IMR-90 (cell line): ENCODE measurements around the gene MYH9. TPM values are rescaled to one million over a fixed set of nuclear protein-coding genes. Genes with fewer than 3 reads are reported as not detected.

Experiments used
- ATAC-seq: fragments of 200-7000 bp; cut with Tn5 transposase; 2 replicates; pipeline ENCODE4 v1.9.1; 2020; ENCODE audit warnings: low read depth, mild to moderate bottlenecking, moderate library complexity
- BruUV-seq: library from RNA; stranded (reverse); fragments of 400-500 nt; replicated peaks from 2 replicates; lab custom pipeline; 2021; lab: Mats Ljungman, UMichigan
- CTCF ChIA-PET: fragments of 300-600 bp; formaldehyde crosslinking; extraction: SDS; loops from one replicate; lab custom pipeline; 2021; ENCODE audit warnings: antibody characterized with exemption; lab: Yijun Ruan, JAX
- POLR2A ChIA-PET: fragments of 300-600 bp; sonication (Branson Sonifier 250); formaldehyde crosslinking; loops from one replicate; lab custom pipeline; 2022; ENCODE audit warnings: antibody characterized with exemption; ENCODE audit not compliant: unreplicated experiment; lab: Charles Lee
- DNase-seq: peaks from one replicate; pipeline ENCODE4 v3.0.0; 2013
- H2AFZ ChIP-seq: replicated peaks from 2 replicates; pipeline ENCODE3; 2013; ENCODE audit warnings: low read length, mild to moderate bottlenecking; ENCODE audit not compliant: poor library complexity
- H2AK5ac ChIP-seq: 2 replicates; pipeline ENCODE4 v1.6.1; 2013; ENCODE audit warnings: low read depth, low read length, inconsistent platforms
- H2AK9ac ChIP-seq: replicated peaks from 2 replicates; pipeline ENCODE3; 2013; ENCODE audit warnings: mild to moderate bottlenecking, low read depth, low read length, moderate library complexity; ENCODE audit not compliant: poor library complexity
- H2BK120ac ChIP-seq: 2 replicates; pipeline ENCODE4 v1.6.1; 2013; ENCODE audit warnings: low read depth, low read length, inconsistent platforms
- H2BK15ac ChIP-seq: 3 replicates; pipeline ENCODE4 v1.6.1; 2013; ENCODE audit warnings: low read depth, low read length, inconsistent platforms
- H2BK20ac ChIP-seq: 2 replicates; pipeline ENCODE4 v1.6.1; 2013; ENCODE audit warnings: low read depth, mild to moderate bottlenecking, inconsistent platforms, low read length, moderate library complexity
- H2BK5ac ChIP-seq: 2 replicates; pipeline ENCODE4 v1.6.1; 2013; ENCODE audit warnings: mild to moderate bottlenecking, low read depth, low read length, inconsistent platforms; ENCODE audit not compliant: poor library complexity, severe bottlenecking
- H3K14ac ChIP-seq: replicated peaks from 2 replicates; pipeline ENCODE4 v1.6.1; 2013; ENCODE audit warnings: low read depth, low read length, inconsistent platforms
- H3K18ac ChIP-seq: 2 replicates; pipeline ENCODE4 v1.6.1; 2013; ENCODE audit warnings: low read depth, low read length, control low read depth
- H3K23ac ChIP-seq: 2 replicates; pipeline ENCODE4 v1.6.1; 2013; ENCODE audit warnings: low read depth, low read length, inconsistent platforms
- H3K27ac ChIP-seq: 2 replicates; pipeline ENCODE4 v1.5.1; 2013; ENCODE audit warnings: mild to moderate bottlenecking, control low read depth, low read length; ENCODE audit not compliant: insufficient read depth
- H3K27me3 ChIP-seq: 2 replicates; pipeline ENCODE4 v1.6.1; 2013; ENCODE audit warnings: low read length; ENCODE audit not compliant: control insufficient read depth, insufficient read depth
- H3K36me3 ChIP-seq: 2 replicates; pipeline ENCODE4 v1.6.1; 2013; ENCODE audit warnings: low read length, mixed read lengths; ENCODE audit not compliant: control insufficient read depth, insufficient read depth
- H3K4ac ChIP-seq: 2 replicates; pipeline ENCODE4 v1.6.1; 2013; ENCODE audit warnings: low read depth, low read length, inconsistent platforms
- H3K4me1 ChIP-seq: 2 replicates; pipeline ENCODE4 v1.6.1; 2013; ENCODE audit warnings: low read length, mixed read lengths; ENCODE audit not compliant: control insufficient read depth, insufficient read depth
- H3K4me2 ChIP-seq: 2 replicates; pipeline ENCODE4 v1.6.1; 2013; ENCODE audit warnings: low read depth, mild to moderate bottlenecking, control low read depth, low read length, moderate library complexity
- H3K4me3 ChIP-seq: 2 replicates; pipeline ENCODE4 v1.5.1; 2013; ENCODE audit warnings: low read depth, mild to moderate bottlenecking, control low read depth, low read length, moderate library complexity; ENCODE audit not compliant: insufficient read depth
- H3K56ac ChIP-seq: 2 replicates; pipeline ENCODE4 v1.6.1; 2013; ENCODE audit warnings: low read length, inconsistent platforms; ENCODE audit not compliant: insufficient read depth; ENCODE audit errors: extremely low read depth
- H3K79me1 ChIP-seq, 2 experiments: 2 replicates each; pipeline ENCODE4 v1.6.1; 2013; ENCODE audit warnings: low read length in 2 of 2, inconsistent platforms in 1 of 2, low read depth in 1 of 2
- H3K9ac ChIP-seq: 2 replicates; pipeline ENCODE4 v1.6.1; 2013; ENCODE audit warnings: low read depth, low read length, control low read depth
- H3K9me1 ChIP-seq: 2 replicates; pipeline ENCODE4 v1.6.1; 2013; ENCODE audit warnings: low read length, inconsistent platforms; ENCODE audit not compliant: insufficient read depth
- H3K9me3 ChIP-seq: 2 replicates; pipeline ENCODE4 v1.6.1; 2013; ENCODE audit warnings: low read length; ENCODE audit not compliant: control insufficient read depth, insufficient read depth
- H4K20me1 ChIP-seq: 2 replicates; pipeline ENCODE4 v1.6.1; 2013; ENCODE audit warnings: low read length, inconsistent platforms; ENCODE audit not compliant: insufficient read depth
- H4K5ac ChIP-seq: 2 replicates; pipeline ENCODE4 v1.6.1; 2013; ENCODE audit warnings: mild to moderate bottlenecking, low read depth, low read length, control low read depth
- H4K8ac ChIP-seq, 2 experiments: 2 replicates each; pipeline ENCODE4 v1.6.1; 2013; ENCODE audit warnings: low read depth in 2 of 2, low read length in 2 of 2, control low read depth in 1 of 2, inconsistent platforms in 1 of 2
- H4K91ac ChIP-seq: 2 replicates; pipeline ENCODE4 v1.6.1; 2013; ENCODE audit warnings: low read depth, low read length, inconsistent platforms; ENCODE audit not compliant: insufficient read depth
- CHD1 ChIP-seq: IDR thresholded peaks from 2 replicates; pipeline ENCODE4 v1.6.1; 2012; ENCODE audit warnings: low read depth, low read length, improper control_type of control experiment
- FOS ChIP-seq: fragments of 150-350 bp; IDR thresholded peaks from 2 replicates; pipeline ENCODE4 v1.6.1; 2016; ENCODE audit warnings: low read depth, low read length
- RFX5 ChIP-seq: IDR thresholded peaks from 2 replicates; pipeline ENCODE4 v1.8.0; 2012; ENCODE audit warnings: low read depth, mild to moderate bottlenecking, low read length, moderate library complexity
- WGBS, 2 experiments: methylation state at CpG; one replicate each; pipeline versions ENCODE4 v1.1.5 to v1.1.7; 2013; ENCODE audit warnings: missing lambda C conversion rate in 2 of 2; ENCODE audit not compliant: insufficient read length in 1 of 2; ENCODE audit errors: extremely low coverage in 2 of 2; 5-methylcytosine and 5-hydroxymethylcytosine counted together
- dilution Hi-C: fragments of 300-500 bp; cut with HindIII; formaldehyde crosslinking; loops from one replicate; pipeline ENCODE4 v1.14.3; 2018; ENCODE audit warnings: low sequenced_read_pairs; ENCODE audit not compliant: unreplicated experiment
- in situ Hi-C: fragments of 300-500 bp; cut with MboI; formaldehyde crosslinking; loops from 3 replicates; pipeline ENCODE4 v1.14.3; 2019; ENCODE audit warnings: low sequenced_read_pairs, inconsistent platforms, mixed read lengths
- intact Hi-C: fragments of 100-400 bp; cut with micrococcal nuclease; formaldehyde crosslinking; loops from 2 replicates; pipeline ENCODE4 v1.10.0; 2022
- polyA plus RNA-seq, 3 experiments: library from polyadenylated mRNA; depleted of rRNA; stranded (reverse); fragments of >200 nt; gene quantifications; 2 replicates each; pipeline ENCODE4 v1.2.3, GENCODE V29; 2012; ENCODE audit warnings: low replicate concordance in 1 of 3
- total RNA-seq: library from RNA; depleted of rRNA; stranded (reverse); fragments of >200 nt; gene quantifications from 2 replicates; pipeline ENCODE4 v1.2.3, GENCODE V29; 2012

Gene MYH9
- total and polyA plus RNA-seq, 2 of the 4 experiments (the other 2 are of a cell fraction), result 475 to 554 TPM

- WGBS, 2 experiments, result 82% methylated on average over 6 of the region's 9 CpGs; no CpG with 5 or more reads in 1 of the 2 experiments
Observed at GRCh38 chr22:36340621-36341020, 47.1 kb downstream of the MYH9 start.

More at GRCh38 chr22:36340621-36341020, 47.1 kb downstream of the MYH9 start:
- peak overlapping the region; percentile 13 for H2AFZ ChIP-seq
- H3K79me1 ChIP-seq, result peaks cover 4 to 72% of the 10 kb centered on the region in 2 experiments; a peak in 3 of 4 replicates
- H3K9ac ChIP-seq, result peak overlapping the region; percentile 28; the same call in 1 of the 2 replicates
- H3K18ac ChIP-seq, result 0 out of 2 replicates have a peak overlapping the region, but pooled peaks have one; percentile 20
- peak overlapping the region; percentile 71 for H2BK5ac ChIP-seq
- H4K91ac ChIP-seq, result peak overlapping the region; percentile 43; the same call in 1 of the 2 replicates
- no peak overlapping the region for H3K56ac ChIP-seq
- no peak overlapping the region for H2BK20ac ChIP-seq
- no peak overlapping the region for H3K4me3 ChIP-seq
- H3K27me3 ChIP-seq, result no peaks in the 10 kb centered on the region
- peaks cover 80% of the 10 kb centered on the region for H3K36me3 ChIP-seq
- H4K8ac ChIP-seq, result peak overlapping the region; percentile 34 to 55; a peak in 2 of 4 replicates
- H2BK120ac ChIP-seq, result no peak overlapping the region
- no peaks in the 10 kb centered on the region for H3K9me3 ChIP-seq
- no peak overlapping the region for H2BK15ac ChIP-seq
- peak overlapping the region; percentile 62 for H3K4ac ChIP-seq
- peaks cover 99% of the 10 kb centered on the region for H4K20me1 ChIP-seq
- in situ Hi-C loops, result no loop called here
- no peak overlapping the region for H3K4me2 ChIP-seq
- no peak overlapping the region; the same call in 1 of the 2 replicates for H2AK5ac ChIP-seq
- no peak for DNase-seq
- H3K9me1 ChIP-seq, result peaks cover 36% of the 10 kb centered on the region
- H2AK9ac ChIP-seq, result peak overlapping the region; percentile 77
- ChIA-PET POLR2A (no interaction called here), CTCF (no interaction called here)
- TF ChIP-seq FOS (no peak), CHD1 (no peak), RFX5 (no peak)
- H3K27ac ChIP-seq, result peak overlapping the region; percentile 30; the same call in 1 of the 2 replicates
- dilution Hi-C loops, result no loop called here
- peak overlapping the region; percentile 23; the same call in 1 of the 2 replicates for H3K14ac ChIP-seq
- H3K4me1 ChIP-seq, result peaks cover 48% of the 10 kb centered on the region
- no TSS peak for BruUV-seq
- intact Hi-C loops, result no loop called here
- no peak overlapping the region for H4K5ac ChIP-seq
- peak overlapping the region; percentile 75; the same call in 1 of the 2 replicates for H3K23ac ChIP-seq
- no peak for ATAC-seq
